SK-N-MC (cell line): Measurements from ENCODE around the gene OPA1.

ENCODE experiments used
- DNase-seq: peaks from one replicate; pipeline ENCODE4 v3.0.0-alpha.2; 2011; ENCODE audit warnings: low read depth, low spot score
- H3K27ac ChIP-seq: fragments of 200-600 bp; sonication (generic); 2 replicates; pipeline ENCODE4 v1.5.1; 2016; ENCODE audit warnings: mixed run types
- H3K36me3 ChIP-seq: fragments of 200-600 bp; sonication (generic); 2 replicates; pipeline ENCODE4 v1.6.1; 2017; ENCODE audit warnings: antibody characterized with exemption, low read length, mixed read lengths; ENCODE audit not compliant: insufficient read depth
- H3K4me3 ChIP-seq: fragments of 200-600 bp; sonication (generic); 2 replicates; pipeline ENCODE4 v1.5.1; 2016
- H3K9ac ChIP-seq: fragments of 200-600 bp; sonication (generic); 2 replicates; pipeline ENCODE4 v1.8.0; 2017; ENCODE audit warnings: mixed run types, mixed read lengths; ENCODE audit not compliant: insufficient read length
- H3K9me3 ChIP-seq: fragments of 200-600 bp; sonication (generic); 2 replicates; pipeline ENCODE4 v1.6.1; 2017; ENCODE audit warnings: low read depth, mild to moderate bottlenecking, antibody characterized with exemption, low read length, moderate library complexity, mixed read lengths
- EZH2 ChIP-seq: fragments of 200-600 bp; sonication (generic); IDR thresholded peaks from one replicate; pipeline ENCODE4 v1.6.1; 2017; ENCODE audit warnings: antibody characterized with exemption
- FOXP2 ChIP-seq: optimal IDR thresholded peaks from 2 replicates; pipeline ENCODE3; 2011; ENCODE audit warnings: mild to moderate bottlenecking, moderate library complexity; ENCODE audit not compliant: insufficient read depth; ENCODE audit errors: extremely low read length, control extremely low read depth
- POLR2AphosphoS5 ChIP-seq: IDR thresholded peaks from 2 replicates; pipeline ENCODE4 v1.6.1; 2012; ENCODE audit warnings: mild to moderate bottlenecking, low read depth, low read length, borderline replicate concordance

The OPA1 gene, protein sequence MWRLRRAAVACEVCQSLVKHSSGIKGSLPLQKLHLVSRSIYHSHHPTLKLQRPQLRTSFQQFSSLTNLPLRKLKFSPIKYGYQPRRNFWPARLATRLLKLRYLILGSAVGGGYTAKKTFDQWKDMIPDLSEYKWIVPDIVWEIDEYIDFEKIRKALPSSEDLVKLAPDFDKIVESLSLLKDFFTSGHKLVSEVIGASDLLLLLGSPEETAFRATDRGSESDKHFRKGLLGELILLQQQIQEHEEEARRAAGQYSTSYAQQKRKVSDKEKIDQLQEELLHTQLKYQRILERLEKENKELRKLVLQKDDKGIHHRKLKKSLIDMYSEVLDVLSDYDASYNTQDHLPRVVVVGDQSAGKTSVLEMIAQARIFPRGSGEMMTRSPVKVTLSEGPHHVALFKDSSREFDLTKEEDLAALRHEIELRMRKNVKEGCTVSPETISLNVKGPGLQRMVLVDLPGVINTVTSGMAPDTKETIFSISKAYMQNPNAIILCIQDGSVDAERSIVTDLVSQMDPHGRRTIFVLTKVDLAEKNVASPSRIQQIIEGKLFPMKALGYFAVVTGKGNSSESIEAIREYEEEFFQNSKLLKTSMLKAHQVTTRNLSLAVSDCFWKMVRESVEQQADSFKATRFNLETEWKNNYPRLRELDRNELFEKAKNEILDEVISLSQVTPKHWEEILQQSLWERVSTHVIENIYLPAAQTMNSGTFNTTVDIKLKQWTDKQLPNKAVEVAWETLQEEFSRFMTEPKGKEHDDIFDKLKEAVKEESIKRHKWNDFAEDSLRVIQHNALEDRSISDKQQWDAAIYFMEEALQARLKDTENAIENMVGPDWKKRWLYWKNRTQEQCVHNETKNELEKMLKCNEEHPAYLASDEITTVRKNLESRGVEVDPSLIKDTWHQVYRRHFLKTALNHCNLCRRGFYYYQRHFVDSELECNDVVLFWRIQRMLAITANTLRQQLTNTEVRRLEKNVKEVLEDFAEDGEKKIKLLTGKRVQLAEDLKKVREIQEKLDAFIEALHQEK

DNA sequence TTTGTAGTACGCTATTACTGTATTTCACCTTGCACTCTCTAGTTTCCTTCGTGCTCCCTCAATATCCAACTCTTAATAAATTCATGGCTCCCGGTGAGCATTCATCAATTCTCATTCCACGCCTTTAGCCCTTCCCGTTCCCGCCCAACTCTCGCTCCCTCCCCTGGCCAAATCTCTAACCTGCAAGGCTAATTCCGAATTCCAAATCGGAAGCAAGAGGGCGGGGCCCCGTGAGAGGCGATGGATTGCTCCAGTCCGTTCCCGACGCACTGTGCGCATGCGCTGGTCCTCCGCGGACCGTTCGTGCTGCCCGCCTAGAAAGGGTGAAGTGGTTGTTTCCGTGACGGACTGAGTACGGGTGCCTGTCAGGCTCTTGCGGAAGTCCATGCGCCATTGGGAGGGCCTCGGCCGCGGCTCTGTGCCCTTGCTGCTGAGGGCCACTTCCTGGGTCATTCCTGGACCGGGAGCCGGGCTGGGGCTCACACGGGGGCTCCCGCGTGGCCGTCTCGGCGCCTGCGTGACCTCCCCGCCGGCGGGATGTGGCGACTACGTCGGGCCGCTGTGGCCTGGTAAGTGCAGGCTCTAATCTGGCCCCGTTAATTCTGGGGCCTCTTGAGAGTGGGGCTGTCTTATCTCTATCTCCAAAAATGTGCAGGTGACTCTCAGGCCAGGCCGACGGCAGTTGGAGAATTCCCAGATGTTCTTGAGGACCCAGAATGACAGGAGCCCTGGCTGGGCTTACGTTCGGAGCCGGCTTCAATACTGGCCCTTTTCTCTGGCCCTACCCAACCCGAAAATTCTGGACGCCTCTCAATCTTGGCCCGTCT is at the start of gene OPA1:
OPA1 (plus strand) TSS at position 368 of the 827 bp plus-strand sequence; CDS start at position 538, 170 bp downstream.
- DNase-seq = peak; percentile 88
- Histone ChIP-seq H3K9me3 (no peaks in the 10 kb centered on the region), H3K4me3 (peak within 1 kb of the TSS; percentile 96), H3K9ac (peak within 1 kb of the TSS; percentile 96), H3K36me3 (peaks cover 15% of the 10 kb centered on the region), H3K27ac (peak within 1 kb of the TSS; percentile 47)
- no peak for TF ChIP-seq EZH2
- peak; percentile 89 for TF ChIP-seq POLR2AphosphoS5
- no peak for TF ChIP-seq FOXP2

DNA sequence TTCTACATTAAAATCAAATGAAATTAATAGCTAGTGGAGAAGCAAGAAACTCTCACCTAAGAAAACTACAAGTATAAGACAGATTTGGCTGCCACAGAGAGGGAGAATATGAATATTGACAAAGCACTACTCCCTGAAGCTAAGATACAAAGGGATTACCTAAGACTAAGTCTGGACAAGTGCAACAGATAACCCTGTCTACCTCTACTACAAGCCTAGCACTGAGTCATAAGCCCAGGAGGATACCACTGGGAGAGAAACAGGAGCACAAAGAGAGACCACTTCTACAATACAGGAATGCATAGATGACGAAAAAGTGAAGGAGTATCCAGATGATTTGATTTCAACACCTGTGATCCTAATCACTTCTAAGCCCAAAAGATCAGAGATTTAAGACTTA is 48.7 kb upstream of the OPA1 start:
- Histone ChIP-seq H3K4me3 (no peak overlapping the region), H3K36me3 (no peaks in the 10 kb centered on the region), H3K9ac (no peak overlapping the region), H3K27ac (no peak overlapping the region), H3K9me3 (no peaks in the 10 kb centered on the region)
- no peak for DNase-seq
- TF ChIP-seq FOXP2 (no peak), EZH2 (no peak), POLR2AphosphoS5 (no peak)

DNA sequence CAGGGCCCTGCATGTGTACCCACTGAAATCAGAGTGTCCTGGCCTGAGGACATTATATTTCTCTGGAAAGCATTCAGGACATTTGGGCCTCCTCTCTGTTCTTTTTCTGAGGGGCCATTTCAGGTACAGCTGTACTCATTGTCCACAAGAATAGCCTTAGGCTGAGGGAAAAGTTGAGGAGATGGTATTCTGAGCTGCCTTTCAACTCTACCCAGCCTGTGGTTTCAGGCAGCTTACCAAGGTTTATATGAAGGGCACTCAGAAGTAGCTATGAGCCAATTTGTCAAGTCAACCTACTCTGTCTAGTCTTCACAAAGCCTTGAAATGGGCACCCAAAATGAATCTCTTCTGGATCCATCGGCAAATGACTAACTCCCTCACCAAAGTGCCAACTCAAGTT is 47.7 kb upstream of the OPA1 start:
- H3K27ac ChIP-seq = no peak overlapping the region
- TF ChIP-seq FOXP2 (no peak), POLR2AphosphoS5 (no peak), EZH2 (no peak)
- H3K9me3 ChIP-seq = no peaks in the 10 kb centered on the region
- H3K9ac ChIP-seq = no peak overlapping the region
- no peak for DNase-seq
- H3K4me3 ChIP-seq = no peak overlapping the region
- H3K36me3 ChIP-seq = no peaks in the 10 kb centered on the region

DNA sequence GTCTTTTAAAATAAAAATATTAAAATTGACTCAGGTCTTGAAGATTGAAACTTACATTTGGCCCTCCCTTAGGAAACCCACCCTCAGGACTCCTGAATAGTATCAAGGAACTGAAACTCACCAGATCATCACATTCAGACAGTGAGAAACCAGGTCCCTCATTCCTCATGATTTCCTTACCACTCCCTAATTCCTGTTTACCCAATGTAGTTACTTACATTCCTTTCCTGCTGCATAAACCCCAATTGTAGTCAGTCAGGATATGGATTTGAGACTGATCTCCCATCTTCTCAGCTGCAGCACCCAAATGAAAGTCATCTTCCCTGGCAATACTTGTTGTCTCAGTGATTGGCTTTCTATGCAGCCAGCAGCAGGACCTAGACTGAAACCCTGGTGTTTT is 46.9 kb upstream of the OPA1 start:
- TF ChIP-seq EZH2 = no peak
- no peak for TF ChIP-seq POLR2AphosphoS5
- TF ChIP-seq FOXP2 = no peak
- no peak overlapping the region for H3K9ac ChIP-seq
- no peaks in the 10 kb centered on the region for H3K36me3 ChIP-seq
- no peak overlapping the region for H3K4me3 ChIP-seq
- H3K9me3 ChIP-seq = no peaks in the 10 kb centered on the region
- H3K27ac ChIP-seq = no peak overlapping the region
- DNase-seq = no peak

DNA sequence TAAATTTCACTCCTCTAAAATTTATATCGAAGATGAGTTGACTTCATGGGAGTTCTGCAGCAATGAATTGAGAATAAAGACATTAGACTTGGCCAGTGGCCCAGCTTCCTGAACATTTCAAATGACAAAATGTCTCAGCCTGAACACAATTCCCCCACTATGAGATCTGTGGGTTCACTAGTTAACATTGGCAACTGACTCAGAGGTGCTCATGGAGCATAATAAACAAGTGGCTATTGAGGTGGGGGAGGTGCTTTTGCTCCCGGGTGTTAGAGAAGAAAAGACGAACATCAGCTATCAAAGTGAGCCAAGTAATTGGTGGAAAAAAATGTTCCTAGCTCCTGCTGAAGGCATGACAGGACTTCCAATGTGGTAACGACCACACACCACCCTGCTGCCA is 44.6 kb upstream of the OPA1 start:
- Histone ChIP-seq H3K9ac (no peak overlapping the region), H3K27ac (no peak overlapping the region), H3K9me3 (no peaks in the 10 kb centered on the region), H3K36me3 (no peaks in the 10 kb centered on the region), H3K4me3 (no peak overlapping the region)
- DNase-seq = no peak
- no peak for TF ChIP-seq FOXP2
- TF ChIP-seq POLR2AphosphoS5 = no peak
- no peak for TF ChIP-seq EZH2

DNA sequence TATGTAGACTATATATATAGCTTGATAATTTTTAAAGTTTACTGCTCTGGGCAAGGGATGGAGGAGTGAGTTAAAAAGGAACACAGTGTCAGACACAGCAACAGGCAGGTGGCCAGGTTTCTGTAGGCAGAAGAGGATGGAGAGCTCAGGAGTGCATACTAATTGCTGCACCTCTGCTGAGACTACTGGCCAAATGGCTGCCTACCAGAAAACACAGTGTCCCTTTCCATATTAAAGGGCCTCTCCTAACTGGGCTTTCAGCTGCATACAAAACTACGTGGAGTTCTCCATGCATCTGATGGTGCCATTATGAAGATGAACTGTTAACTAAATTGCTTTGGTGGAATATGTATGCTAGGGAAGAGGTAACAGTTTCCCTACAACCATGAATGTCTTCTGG is 40.1 kb upstream of the OPA1 start:
- no peaks in the 10 kb centered on the region for H3K36me3 ChIP-seq
- TF ChIP-seq FOXP2 (no peak), EZH2 (no peak), POLR2AphosphoS5 (no peak)
- no peak for DNase-seq
- no peak overlapping the region for H3K27ac ChIP-seq
- H3K9me3 ChIP-seq = no peaks in the 10 kb centered on the region
- H3K9ac ChIP-seq = no peak overlapping the region
- H3K4me3 ChIP-seq = no peak overlapping the region

DNA sequence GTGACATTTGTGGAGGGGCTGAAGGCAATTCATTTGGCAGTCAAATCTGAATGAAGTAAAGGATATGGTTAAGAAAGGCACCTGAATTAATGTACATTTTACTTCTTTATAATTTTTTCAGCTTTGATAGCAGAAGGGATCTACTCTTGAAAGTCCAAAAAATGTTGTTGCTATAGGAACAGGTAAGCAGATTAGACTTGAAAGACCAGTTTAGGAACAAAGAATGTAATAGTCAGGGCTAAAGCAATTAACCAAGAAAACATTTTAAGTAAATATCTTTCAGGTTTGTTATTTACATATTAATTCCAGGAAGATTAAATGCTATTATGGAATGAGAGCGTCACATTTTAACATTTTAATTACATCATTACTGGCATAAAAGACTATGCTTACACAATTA is 39.4 kb upstream of the OPA1 start:
- no peak overlapping the region for H3K27ac ChIP-seq
- no peak overlapping the region for H3K9ac ChIP-seq
- no peaks in the 10 kb centered on the region for H3K9me3 ChIP-seq
- no peak for DNase-seq
- no peaks in the 10 kb centered on the region for H3K36me3 ChIP-seq
- TF ChIP-seq EZH2 = no peak
- TF ChIP-seq POLR2AphosphoS5 = no peak
- TF ChIP-seq FOXP2 = no peak
- H3K4me3 ChIP-seq = no peak overlapping the region

DNA sequence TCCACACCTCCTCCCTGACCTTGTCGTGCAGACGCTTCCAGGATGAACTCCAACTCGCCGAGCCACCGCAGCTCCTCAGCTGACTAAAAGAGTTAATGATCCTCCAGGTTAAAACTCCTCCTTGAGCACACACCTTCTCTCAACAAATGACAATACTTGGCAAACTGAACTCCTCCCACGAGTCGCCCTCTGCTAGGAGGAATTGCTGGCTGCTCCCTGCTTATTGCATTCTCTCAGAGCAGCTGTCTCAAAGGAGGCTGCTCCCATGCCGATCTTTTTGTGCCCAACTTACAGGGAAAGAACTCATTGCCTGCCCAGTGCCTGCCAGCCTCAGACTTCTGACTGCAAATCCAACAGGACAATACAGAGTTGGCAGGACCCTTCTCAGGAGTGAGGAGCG is 38.2 kb upstream of the OPA1 start, which contains the start of gene ATP13A4:
ATP13A4 (minus strand) TSS at position 85 of the 400 bp plus-strand sequence. CDS start 96 bp downstream, outside the sequence.
- no peak for TF ChIP-seq FOXP2
- no peak for TF ChIP-seq EZH2
- TF ChIP-seq POLR2AphosphoS5 = no peak
- DNase-seq = no peak
- Histone ChIP-seq H3K4me3 (no peak within 1 kb of the TSS), H3K36me3 (no peaks in the 10 kb centered on the region), H3K27ac (no peak within 1 kb of the TSS), H3K9me3 (no peaks in the 10 kb centered on the region), H3K9ac (no peak within 1 kb of the TSS)
